ENCODE data around the gene SMU1. TPM values are rescaled to one million over a fixed set of nuclear protein-coding genes. Genes with fewer than 3 reads are reported as not detected.

The SMU1 gene
- total and polyA plus RNA-seq, 2 of the 13 experiments (the other 11 are each of a cell fraction or from before 2014, with no cell fraction given): 12.9 to 36.6 TPM

GRCh38 chr9:33041432-33042188, 34.9 kb downstream of the SMU1 start (continued):
- 0 out of 2 replicates have a peak, but pooled peaks have one; percentile 16 for TF ChIP-seq TARDBP (CRISPR knock-in tag; IDR thresholded peaks at IDR 0.05)
- no peak for TF ChIP-seq ISL2 (CRISPR knock-in tag; IDR thresholded peaks at IDR 0.05)
- TF ChIP-seq ZNF235 (CRISPR knock-in tag; IDR thresholded peaks at IDR 0.05; ENCODE audit: borderline replicate concordance): no peak
- no peak for TF ChIP-seq ZFP36L2 (CRISPR knock-in tag; IDR thresholded peaks at IDR 0.05)
- TF ChIP-seq ATF5 (CRISPR knock-in tag; IDR thresholded peaks at IDR 0.05; ENCODE audit: low read depth): no peak
- no peak for TF ChIP-seq KLF15 (CRISPR knock-in tag; IDR thresholded peaks at IDR 0.05; ENCODE audit: borderline replicate concordance)
- TF ChIP-seq HNF4G (IDR thresholded peaks at IDR 0.05; ENCODE audit: borderline replicate concordance, low read depth, low read length): no peak
- TF ChIP-seq HNF4G (CRISPR knock-in tag; IDR thresholded peaks at IDR 0.05; ENCODE audit: borderline replicate concordance, low read depth): no peak
- TF ChIP-seq, protein P1, sequence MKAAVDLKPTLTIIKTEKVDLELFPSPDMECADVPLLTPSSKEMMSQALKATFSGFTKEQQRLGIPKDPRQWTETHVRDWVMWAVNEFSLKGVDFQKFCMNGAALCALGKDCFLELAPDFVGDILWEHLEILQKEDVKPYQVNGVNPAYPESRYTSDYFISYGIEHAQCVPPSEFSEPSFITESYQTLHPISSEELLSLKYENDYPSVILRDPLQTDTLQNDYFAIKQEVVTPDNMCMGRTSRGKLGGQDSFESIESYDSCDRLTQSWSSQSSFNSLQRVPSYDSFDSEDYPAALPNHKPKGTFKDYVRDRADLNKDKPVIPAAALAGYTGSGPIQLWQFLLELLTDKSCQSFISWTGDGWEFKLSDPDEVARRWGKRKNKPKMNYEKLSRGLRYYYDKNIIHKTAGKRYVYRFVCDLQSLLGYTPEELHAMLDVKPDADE (CRISPR knock-in tag; IDR thresholded peaks at IDR 0.05): no peak
- TF ChIP-seq CEBPB (IDR thresholded peaks at IDR 0.05; ENCODE audit: borderline replicate concordance, low read depth, low read length): peak; percentile 99
- TF ChIP-seq EHMT2 (IDR thresholded peaks at IDR 0.05; ENCODE audit: borderline replicate concordance, low read depth, low read length): no peak
- TF ChIP-seq TBL1XR1 (IDR thresholded peaks at IDR 0.05; ENCODE audit: borderline replicate concordance, low read length, partially characterized antibody): peak; percentile 75
- TF ChIP-seq ELF3 (CRISPR knock-in tag; IDR thresholded peaks at IDR 0.05): no peak
- TF ChIP-seq FOXA3 (CRISPR knock-in tag; IDR thresholded peaks at IDR 0.05): peak; percentile 67
- TF ChIP-seq, protein P2, sequence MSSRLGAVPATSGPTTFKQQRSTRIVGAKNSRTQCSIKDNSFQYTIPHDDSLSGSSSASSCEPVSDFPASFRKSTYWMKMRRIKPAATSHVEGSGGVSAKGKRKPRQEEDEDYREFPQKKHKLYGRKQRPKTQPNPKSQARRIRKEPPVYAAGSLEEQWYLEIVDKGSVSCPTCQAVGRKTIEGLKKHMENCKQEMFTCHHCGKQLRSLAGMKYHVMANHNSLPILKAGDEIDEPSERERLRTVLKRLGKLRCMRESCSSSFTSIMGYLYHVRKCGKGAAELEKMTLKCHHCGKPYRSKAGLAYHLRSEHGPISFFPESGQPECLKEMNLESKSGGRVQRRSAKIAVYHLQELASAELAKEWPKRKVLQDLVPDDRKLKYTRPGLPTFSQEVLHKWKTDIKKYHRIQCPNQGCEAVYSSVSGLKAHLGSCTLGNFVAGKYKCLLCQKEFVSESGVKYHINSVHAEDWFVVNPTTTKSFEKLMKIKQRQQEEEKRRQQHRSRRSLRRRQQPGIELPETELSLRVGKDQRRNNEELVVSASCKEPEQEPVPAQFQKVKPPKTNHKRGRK (CRISPR knock-in tag; IDR thresholded peaks at IDR 0.05): no peak
